Measurements from ENCODE around the gene SMYD2.

DNA sequence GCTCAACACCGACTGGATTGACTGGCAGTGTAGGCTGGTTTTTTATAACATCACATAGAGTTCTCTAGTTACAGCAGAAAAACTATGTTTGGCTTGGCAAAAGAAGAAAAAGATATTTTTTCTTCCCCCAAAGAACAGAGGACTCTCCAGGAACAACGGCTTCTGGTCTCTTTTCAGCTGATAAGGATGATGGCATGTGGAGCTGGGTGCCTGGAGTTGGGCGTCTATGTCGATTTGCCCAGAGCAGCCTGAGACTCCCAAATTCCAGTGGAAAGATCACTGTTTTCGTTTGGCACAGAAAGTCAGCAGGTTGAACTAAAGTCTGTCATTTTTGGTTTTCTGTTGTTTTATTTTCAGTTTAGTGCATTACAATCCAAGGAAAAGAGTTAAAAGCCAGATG is 91.1 kb downstream of the SMYD2 start:
- TF ChIP-seq, protein P1, sequence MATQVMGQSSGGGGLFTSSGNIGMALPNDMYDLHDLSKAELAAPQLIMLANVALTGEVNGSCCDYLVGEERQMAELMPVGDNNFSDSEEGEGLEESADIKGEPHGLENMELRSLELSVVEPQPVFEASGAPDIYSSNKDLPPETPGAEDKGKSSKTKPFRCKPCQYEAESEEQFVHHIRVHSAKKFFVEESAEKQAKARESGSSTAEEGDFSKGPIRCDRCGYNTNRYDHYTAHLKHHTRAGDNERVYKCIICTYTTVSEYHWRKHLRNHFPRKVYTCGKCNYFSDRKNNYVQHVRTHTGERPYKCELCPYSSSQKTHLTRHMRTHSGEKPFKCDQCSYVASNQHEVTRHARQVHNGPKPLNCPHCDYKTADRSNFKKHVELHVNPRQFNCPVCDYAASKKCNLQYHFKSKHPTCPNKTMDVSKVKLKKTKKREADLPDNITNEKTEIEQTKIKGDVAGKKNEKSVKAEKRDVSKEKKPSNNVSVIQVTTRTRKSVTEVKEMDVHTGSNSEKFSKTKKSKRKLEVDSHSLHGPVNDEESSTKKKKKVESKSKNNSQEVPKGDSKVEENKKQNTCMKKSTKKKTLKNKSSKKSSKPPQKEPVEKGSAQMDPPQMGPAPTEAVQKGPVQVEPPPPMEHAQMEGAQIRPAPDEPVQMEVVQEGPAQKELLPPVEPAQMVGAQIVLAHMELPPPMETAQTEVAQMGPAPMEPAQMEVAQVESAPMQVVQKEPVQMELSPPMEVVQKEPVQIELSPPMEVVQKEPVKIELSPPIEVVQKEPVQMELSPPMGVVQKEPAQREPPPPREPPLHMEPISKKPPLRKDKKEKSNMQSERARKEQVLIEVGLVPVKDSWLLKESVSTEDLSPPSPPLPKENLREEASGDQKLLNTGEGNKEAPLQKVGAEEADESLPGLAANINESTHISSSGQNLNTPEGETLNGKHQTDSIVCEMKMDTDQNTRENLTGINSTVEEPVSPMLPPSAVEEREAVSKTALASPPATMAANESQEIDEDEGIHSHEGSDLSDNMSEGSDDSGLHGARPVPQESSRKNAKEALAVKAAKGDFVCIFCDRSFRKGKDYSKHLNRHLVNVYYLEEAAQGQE (IDR thresholded peaks at IDR 0.05; ENCODE audit: borderline replicate concordance) = no peak
- TF ChIP-seq, protein P2, sequence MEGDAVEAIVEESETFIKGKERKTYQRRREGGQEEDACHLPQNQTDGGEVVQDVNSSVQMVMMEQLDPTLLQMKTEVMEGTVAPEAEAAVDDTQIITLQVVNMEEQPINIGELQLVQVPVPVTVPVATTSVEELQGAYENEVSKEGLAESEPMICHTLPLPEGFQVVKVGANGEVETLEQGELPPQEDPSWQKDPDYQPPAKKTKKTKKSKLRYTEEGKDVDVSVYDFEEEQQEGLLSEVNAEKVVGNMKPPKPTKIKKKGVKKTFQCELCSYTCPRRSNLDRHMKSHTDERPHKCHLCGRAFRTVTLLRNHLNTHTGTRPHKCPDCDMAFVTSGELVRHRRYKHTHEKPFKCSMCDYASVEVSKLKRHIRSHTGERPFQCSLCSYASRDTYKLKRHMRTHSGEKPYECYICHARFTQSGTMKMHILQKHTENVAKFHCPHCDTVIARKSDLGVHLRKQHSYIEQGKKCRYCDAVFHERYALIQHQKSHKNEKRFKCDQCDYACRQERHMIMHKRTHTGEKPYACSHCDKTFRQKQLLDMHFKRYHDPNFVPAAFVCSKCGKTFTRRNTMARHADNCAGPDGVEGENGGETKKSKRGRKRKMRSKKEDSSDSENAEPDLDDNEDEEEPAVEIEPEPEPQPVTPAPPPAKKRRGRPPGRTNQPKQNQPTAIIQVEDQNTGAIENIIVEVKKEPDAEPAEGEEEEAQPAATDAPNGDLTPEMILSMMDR (IDR thresholded peaks at IDR 0.05; ENCODE audit: poor library complexity, severe bottlenecking) = no peak
- TF ChIP-seq EZH2 (IDR thresholded peaks at IDR 0.05; ENCODE audit: borderline replicate concordance, insufficient read depth, low read length, poor library complexity, severe bottlenecking) = no peak
- TF ChIP-seq EP300 (conservative IDR thresholded peaks at IDR 0.05; ENCODE audit: poor library complexity, severe bottlenecking) = no peak
- TF ChIP-seq MXI1 (conservative IDR thresholded peaks at IDR 0.05; ENCODE audit: poor library complexity, severe bottlenecking) = no peak
- TF ChIP-seq TAF1 (IDR thresholded peaks at IDR 0.05; ENCODE audit: low read depth) = no peak

All from neural cell (in vitro differentiated cells).